Stimulated activated CD8-positive, alpha-beta memory T cell treated with anti-CD3 and anti-CD28 coated beads, Interleukin-15, amount 100 ng/mL, for 24 hours (primary cell): Measurements from ENCODE around the gene RAB3D.
"Not testable (repeated sequence)": the region's sequence is repeated elsewhere in the genome, so short reads cannot be mapped to it uniquely, and the experiment has no call there.

Experiments used
- DNase-seq: peaks from one replicate; pipeline ENCODE4 v3.0.0-alpha.2; 2020; ENCODE audit warnings: low read depth

The RAB3D gene

GRCh38 chr19:11338121-11338520 is 1.3 kb downstream of the RAB3D start:
- no peak for DNase-seq

- DNase-seq: no peak
These were observed 2.4 kb downstream of the RAB3D start for GRCh38 chr19:11337080-11337479.

- no peak for DNase-seq
These were observed 3.9 kb downstream of the RAB3D start for GRCh38 chr19:11335449-11336146.

GRCh38 chr19:11333838-11334237 is 5.6 kb downstream of the RAB3D start:
- not testable (repeated sequence) for DNase-seq

- no peak for DNase-seq
These were observed 6.6 kb downstream of the RAB3D start for GRCh38 chr19:11332822-11333221.

- DNase-seq: no peak
These were observed 8.0 kb downstream of the RAB3D start for GRCh38 chr19:11331502-11331901.

GRCh38 chr19:11330127-11330526 is 9.3 kb downstream of the RAB3D start:
- DNase-seq: no peak

- DNase-seq: no peak
These were observed 13.9 kb downstream of the RAB3D start for GRCh38 chr19:11325544-11325943.

GRCh38 chr19:11324748-11325389 is 14.6 kb downstream of the RAB3D start:
- DNase-seq: no peak

- DNase-seq: no peak
These were observed 15.3 kb downstream of the RAB3D start for GRCh38 chr19:11324079-11324661.

- DNase-seq: no peak
These were observed 15.8 kb downstream of the RAB3D start for GRCh38 chr19:11323601-11324078.

GRCh38 chr19:11322269-11323024 is 17.0 kb downstream of the RAB3D start:
- DNase-seq: no peak

GRCh38 chr19:11321191-11322126 is 18.0 kb downstream of the RAB3D start:
- DNase-seq: no peak

GRCh38 chr19:11320278-11320995 is 19.0 kb downstream of the RAB3D start:
- DNase-seq: not testable (repeated sequence)

GRCh38 chr19:11306337-11306736 is 33.1 kb downstream of the RAB3D start:
- DNase-seq: no peak

- no peak for DNase-seq
These were observed 34.5 kb downstream of the RAB3D start for GRCh38 chr19:11304936-11305335.

- no peak for DNase-seq
These were observed 38.7 kb downstream of the RAB3D start for GRCh38 chr19:11300811-11301120.

GRCh38 chr19:11299946-11300810 is 39.3 kb downstream of the RAB3D start:
- DNase-seq: no peak

- no peak for DNase-seq
These were observed 43.2 kb downstream of the RAB3D start for GRCh38 chr19:11296264-11296663.

GRCh38 chr19:11295665-11296245 is 43.7 kb downstream of the RAB3D start, which contains the start of gene TSPAN16:
Gene TSPAN16 (plus strand): TSS chr19:11296160. CDS start chr19:11296298, 138 bp downstream.
- no peak for DNase-seq
